Measurements from ENCODE around the gene UFD1.
A peak's percentile ranks its signal among the peaks of the same experiment; 100 is the strongest.

The UFD1 gene, protein sequence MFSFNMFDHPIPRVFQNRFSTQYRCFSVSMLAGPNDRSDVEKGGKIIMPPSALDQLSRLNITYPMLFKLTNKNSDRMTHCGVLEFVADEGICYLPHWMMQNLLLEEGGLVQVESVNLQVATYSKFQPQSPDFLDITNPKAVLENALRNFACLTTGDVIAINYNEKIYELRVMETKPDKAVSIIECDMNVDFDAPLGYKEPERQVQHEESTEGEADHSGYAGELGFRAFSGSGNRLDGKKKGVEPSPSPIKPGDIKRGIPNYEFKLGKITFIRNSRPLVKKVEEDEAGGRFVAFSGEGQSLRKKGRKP

DNA sequence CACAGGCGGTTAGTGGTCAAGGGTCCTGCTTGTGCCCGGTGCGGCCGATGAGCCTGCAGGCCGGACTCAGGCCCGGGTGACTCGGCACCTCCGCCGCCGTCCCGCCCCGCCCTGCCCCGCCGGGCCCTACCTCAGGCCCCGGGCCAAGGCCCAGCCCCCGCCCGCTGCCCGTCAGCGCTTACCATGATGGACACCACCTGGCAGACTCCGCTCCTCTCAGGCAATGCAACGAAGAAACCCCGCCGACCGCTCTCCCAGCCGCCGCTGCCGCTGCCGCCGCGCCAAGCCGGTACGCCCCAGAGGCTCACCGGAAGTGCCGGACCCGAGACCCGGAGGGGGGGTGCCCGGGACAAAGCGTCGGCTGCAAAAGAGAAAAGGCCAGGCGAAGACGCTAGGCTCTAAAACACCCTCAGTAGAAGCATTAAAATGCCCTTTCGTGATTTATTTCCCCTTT is at the start of gene UFD1:
Gene UFD1, minus strand, starts transcription at position 293 of the 454 bp plus-strand sequence. Its CDS starts 108 bp downstream, at position 185.
- DNase-seq, result peak; percentile 81 to 86

DNA sequence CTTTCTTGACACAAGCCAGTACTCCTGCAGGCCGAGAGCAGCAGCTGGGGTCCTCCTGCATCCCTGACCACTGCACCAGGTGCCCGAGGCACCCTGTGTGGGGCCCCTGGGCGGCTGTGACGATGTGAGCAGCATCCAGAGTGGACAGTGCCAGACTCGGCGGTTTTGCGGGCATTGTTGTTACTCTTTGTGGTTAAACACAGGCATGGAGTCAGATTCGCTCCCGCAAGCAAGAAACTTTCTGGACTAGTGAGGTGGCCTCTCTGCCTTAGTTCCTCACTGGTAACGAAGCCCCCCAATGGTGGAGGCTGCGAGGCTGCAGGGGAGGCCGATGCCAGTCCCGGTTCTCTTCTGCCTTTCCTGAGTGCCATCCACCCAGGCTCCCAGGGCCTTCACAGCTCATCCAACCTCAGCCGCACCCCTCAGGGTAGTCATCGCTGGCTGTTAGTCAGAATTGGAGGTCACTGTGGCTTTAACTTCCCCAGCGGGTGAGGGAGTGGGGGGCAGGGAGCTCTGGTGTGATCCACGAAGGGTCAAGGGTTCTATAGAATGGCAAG is 48.9 kb upstream of the UFD1 start:
- DNase-seq, result no peak

DNA sequence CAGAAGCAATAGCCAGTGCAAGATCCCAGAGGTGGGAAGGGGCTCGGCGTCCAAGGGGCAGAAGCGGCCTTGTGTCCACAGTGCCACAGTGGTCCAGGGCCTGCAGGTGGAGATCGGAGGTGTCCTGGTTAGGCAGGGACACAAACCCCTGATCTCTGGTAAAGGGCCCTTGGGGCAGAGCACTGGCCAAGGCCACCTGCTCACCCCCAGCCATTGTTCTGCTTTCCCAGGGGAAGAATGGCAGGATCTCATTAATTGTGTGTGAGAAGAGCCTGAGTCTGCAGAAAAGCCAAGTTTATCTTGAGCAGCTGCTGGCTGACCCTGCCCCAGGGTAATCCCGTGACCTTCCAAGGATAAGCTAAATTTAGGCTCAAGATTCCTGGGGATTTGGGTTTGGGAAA is 48.3 kb upstream of the UFD1 start:
- DNase-seq, result no peak

DNA sequence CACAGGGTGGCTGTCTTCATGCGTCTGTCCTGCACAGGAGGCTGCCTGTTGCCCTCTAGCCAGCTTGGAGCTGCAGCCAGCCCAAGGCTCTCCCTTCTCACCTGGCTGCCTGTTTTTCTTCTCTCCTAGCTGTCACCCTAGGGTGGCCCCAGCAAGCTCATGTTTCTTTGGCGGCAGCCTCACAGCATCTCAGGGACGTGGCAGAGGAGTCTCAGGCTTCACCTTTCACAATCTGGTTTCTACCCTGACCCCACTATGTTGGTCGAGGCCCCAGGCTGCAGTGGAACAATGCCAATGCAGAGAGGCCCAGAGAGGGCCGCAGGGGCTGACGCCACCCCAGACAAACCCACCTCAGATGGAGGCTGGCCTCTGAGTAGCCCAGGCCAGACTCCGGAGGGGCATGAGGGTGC is 47.7 kb upstream of the UFD1 start:
- DNase-seq, result no peak

DNA sequence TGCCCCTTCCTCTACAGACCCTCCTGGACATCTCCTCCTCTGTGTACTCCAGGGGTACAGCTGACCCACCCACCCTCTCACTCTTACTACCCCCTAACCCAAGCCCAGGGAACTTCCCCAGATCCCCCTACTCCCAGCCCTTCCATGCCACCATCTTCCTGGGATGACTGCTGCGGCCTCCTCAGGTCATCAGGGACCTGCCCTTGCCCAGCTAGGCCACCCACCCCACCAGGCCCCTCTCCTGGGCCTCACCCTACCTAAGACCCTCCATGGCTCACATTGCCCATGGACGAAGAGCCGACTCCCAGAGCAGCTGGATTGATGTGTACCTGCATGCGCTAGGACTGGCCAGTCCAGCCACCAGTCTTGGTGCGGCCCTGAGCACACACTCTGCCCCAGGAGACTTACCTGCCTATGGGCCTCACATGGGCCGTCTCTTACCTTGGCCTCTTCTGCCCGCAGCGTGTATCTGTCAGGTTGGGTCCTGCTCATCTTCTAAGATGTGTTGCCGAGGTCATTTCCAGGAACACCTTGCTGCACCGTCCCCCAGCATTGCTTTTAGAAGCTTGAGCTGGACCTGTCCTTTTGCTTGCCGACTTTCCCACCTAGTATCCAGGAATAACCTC is 47.2 kb upstream of the UFD1 start:
- no peak for DNase-seq

DNA sequence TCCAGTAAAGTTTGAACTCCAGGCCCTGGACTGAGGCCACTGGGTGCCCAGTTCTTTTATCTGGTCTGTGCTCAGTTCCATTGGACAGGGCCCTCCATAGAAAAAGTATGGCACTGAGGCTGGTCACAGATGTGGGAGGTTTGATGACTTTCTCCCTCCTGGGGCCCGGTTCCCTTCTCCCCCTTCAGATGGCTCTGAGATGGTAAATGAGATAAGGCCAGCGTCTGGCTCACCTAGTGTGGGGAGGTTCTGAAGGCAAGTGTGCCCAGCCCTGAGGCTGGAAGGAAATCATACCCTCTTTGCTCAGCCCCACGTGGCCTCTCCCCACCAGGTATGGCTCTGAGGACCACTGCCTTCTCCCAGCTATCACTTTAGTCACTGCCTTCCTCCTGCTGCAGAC is 46.7 kb upstream of the UFD1 start:
- DNase-seq, result no peak

DNA sequence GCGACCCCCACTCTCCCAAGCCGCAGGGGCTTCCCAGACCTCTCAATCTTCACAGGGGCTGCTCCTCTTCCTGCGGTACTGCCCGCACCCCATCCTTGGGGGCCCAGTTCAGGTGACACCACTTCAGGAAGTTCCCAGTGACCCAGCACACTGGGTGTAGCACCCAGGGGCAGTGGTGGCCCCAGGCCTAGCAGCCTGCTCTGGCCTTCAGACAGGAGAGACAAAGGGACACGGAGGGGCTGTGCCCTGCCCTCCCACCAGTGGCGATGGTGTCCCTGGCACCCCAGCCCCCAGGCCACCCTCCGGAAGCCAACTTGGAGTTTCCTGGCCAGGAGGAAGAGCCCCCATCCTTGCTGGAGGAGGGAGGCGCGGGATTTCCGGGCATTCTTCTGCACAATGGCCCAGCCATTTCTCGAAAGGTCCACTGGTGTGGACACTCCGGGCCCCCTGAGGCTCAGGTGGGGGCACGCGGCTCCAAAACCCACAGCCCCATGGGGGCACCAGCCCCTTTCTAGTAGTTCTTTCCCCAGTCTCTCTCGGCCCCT is 46.2 kb upstream of the UFD1 start:
- no peak for DNase-seq

DNA sequence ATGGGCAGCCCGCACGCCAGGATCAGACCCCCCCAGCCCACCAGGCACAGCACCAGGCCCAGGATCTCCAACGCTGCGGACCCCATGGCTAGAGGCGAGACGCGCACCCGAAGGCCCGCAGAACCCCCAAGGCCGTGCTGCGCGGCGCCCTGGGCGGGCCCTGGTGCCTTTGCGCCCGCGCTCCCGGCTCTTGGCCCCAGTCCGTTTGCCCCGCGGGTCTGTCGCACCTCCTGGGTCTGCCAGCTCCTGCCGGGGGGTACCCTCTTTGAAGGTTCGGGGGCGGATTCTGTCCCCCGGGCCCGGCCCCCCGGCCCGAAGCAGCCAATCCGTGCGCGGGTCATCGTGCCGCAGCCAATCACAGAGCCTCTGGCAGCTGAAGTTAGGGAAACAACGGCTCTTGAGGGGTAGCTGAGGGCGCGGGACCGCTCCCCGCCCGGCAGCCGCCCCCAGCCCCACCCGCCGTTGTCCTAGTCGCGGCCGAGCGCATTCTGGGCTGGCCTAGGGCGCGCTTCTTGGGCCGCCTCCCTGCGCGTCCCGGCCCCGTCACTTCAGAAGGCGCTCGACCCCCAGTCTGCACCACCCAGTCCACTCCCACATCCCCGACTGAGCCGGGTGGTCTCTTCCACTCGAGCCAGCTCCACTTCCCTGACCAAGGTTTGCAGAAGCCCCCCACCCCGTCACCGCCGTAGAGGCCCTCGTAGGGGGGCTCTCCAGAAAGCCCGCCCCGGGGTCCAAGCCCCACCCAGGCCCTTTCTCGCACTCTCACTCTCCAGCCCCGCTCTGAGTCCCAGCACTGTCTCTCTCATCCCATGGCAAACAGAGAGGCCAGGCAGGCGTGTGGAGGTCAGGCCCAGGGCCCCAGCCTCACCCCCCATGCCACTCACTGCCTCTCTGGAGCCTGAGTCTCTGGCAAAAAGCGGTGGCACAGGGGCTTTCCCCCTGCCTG is 45.5 kb upstream of the UFD1 start, which contains the start of gene CLDN5:
Gene CLDN5, minus strand, starts transcription at position 241 of the 946 bp plus-strand sequence. Its CDS starts 155 bp downstream, at position 86.
- no peak for DNase-seq

DNA sequence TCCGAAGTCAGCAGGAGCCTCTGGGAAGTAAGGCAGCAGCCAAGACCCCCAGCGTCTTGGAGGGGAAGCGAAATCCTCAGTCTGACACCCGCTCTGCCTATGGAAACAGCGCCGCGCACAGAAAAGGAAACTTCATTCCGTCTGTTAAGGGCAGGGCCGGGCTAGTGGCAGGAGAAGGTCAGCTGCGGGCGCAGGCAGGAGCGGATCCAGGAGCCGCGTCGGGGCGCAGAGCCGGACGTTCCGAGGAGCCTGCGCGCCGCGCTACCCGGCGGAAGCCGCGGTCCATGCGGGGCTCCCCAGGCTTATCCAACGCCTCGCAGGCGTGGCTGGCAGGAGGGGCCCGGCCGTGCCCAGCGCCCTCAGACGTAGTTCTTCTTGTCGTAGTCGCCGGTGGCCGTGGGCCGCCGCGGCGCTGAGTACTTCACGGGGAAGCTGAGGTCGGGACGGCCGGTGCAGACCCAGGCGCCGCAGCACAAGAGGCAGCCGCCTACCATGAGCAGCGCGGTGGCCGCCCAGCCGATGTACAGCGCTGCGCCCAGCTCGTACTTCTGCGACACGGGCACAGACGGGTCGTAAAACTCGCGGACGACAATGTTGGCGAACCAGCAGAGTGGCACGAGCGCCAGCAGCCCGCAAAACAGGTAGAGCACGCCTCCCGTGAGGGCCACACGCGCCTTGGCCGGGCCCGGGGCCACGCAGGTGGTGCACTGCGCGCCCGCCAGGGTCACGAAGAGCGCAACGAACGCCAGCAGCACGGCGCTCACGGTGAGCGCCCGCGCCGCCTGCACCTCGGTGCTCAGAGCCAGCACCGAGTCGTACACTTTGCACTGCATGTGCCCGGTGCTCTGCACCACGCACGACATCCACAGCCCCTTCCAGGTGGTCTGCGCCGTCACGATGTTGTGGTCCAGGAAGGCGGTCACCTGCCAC is 44.5 kb upstream of the UFD1 start:
- DNase-seq, result no peak

DNA sequence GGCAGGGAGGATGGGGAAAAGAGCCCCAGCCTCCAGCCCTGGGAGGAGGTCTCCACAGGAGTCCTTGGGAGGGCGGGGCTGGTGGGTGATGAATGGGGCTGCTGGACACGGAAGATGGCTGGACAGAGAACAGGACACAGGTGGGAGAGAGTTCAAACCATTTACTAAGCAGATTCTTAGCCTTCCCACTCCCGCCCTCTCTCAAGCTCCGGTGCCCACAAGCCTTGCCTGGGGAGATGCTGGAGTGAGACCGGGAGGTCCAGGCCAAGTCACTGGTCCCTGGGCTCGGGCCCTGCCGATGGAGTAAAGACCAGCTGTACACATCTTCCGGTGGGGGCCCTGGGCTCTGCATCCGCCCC is 43.9 kb upstream of the UFD1 start:
- DNase-seq, result no peak

DNA sequence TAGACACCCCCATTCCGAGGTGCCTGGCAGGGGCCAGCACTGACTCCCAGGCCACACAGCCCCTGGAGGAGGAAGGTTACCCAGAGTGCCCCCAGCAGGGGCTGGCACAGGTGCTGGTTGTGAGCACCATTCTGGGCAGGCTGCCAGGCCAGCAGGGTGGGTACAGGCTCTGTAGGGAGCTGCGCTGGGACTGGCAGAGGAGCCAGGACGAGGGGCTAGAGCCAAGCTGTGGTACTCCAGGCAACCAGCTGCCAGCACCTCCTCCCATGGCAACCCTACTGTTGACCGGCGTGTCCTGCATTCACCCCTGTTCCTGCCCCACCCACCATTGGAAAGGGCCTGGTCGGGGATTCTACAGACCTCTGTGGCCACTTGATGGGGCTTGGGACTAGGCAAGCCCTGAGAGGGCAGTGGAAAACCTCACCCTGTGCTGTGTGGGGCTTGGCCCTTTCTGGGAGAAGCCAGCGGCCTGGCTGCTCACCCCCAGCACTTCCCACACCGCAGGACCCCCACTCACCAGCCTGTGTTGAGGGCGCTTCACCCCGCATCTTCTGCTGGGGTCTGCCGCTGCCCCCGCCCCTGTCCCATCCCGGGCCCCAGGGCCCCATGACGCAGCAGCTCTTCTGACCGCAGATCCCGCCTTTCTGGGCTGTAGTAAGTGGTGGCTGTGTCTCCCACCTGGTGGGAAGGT is 43.3 kb upstream of the UFD1 start:
- no peak for DNase-seq

DNA sequence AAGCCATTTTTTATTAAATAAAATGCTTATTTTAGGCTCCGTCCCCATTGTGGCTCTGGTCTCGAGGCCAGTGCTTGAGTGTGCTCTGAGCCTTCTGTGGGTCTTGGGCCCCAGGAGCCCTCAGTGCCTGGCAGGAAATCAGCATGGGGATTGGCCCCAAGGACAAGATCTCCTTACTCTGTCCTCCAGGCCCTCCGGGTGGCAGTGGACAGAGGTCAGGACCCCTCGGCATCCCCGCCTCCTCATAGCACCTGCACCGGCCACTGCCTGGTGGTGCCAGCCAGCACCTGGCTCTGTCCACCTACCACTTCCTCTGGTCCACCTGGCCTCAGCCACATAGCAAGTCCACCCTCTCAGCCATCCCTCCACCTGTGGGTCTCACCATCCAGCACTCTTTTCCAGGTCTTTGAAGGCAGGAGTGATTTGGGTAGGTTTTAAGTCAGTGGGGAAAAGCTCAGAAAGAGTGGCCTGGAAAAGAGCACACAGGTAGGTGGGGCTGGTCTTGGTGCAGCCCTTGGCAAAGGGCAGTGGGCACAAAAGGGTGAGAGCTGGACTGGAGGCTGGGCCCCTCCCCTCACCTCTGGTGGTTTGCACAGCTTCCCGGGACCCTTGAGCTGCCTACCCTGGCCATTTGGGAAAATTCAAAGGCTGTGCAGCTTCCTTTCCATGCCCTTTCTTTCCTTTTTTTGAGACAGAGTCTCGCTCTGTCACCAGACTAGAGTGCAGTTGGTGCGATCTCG is 41.7 kb upstream of the UFD1 start:
- no peak for DNase-seq

DNA sequence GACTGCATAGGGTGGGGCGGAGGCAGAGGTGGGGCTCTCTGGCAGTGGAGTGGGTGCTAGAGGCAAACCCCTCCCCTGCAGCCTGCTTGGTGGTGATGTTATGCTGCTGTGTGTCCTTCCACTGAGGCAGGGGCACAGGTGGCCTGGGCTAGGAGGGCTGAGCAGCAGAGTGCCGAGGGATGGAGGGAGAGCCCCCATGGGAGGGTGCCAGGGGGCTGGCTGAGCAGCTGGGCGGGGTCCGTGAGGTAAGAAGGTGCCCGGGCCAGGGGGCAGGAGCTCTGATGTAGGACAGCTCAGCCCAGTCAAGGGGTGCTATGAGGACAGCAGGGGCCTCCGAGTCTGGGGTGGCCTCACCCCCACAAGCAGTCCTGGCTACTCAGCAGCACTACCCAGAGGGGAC is 41.0 kb upstream of the UFD1 start:
- DNase-seq, result no peak

DNA sequence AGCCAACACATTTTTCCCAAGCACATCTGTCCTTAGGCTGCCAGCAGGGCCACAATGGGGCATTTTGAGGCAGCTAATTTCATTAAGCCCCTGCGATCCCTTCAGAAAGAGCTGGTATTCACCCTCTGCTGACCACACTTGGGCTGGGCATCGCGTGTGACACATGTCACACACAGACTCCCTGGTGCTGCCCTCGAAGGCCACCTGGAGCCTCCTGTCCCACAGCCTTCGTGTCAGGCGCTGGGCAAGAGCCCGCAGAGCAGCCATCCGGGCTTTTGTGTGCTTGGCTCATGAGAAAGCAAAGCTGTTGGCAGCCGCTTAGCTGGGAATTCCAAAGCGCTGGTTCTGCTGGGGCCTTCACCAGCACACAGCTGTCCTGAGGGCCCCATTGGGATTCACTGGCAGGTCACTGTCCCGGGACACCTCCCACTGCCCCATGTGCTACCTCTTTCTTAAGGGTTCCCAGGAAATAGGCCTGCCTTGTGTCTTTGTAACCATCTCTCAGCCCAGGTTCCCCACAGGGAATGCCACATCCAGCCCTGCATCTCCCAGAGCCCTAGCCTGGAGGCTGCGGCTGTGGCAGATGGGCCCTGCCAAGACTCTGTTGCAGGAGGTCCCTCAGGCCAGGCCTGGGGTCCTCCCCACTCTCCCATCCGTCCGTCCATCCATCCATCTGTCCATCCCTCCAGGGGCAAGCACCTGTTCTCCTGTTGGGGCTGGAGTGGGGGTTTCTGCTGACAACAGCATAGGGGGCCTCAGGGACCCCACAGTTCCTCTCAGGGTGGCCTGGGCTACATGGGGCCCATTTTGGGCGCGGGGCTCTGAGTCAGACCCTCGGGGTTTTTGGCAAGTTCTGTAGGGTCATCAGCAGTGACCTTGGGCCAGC is 40.3 kb upstream of the UFD1 start:
- no peak for DNase-seq

DNA sequence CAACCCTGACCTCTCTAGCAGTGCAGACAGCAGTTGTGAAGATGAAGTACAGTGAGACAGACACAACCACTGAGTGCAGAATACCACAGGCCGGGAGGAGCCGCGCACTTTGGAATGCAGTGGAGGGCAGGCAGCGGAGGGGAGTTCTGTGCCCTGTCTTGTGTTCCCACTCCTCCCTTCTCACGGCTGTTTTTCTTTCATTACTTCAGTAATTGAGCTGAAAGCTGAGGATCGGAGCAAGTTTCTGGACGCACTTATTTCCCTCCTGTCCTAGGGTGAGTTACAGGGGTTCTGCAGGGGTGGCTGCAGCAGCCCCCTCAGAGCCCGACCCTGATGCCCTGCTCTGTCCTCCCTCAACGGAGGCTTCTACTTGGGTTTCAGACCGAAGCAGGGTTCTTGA is 39.6 kb upstream of the UFD1 start:
- no peak for DNase-seq

DNA sequence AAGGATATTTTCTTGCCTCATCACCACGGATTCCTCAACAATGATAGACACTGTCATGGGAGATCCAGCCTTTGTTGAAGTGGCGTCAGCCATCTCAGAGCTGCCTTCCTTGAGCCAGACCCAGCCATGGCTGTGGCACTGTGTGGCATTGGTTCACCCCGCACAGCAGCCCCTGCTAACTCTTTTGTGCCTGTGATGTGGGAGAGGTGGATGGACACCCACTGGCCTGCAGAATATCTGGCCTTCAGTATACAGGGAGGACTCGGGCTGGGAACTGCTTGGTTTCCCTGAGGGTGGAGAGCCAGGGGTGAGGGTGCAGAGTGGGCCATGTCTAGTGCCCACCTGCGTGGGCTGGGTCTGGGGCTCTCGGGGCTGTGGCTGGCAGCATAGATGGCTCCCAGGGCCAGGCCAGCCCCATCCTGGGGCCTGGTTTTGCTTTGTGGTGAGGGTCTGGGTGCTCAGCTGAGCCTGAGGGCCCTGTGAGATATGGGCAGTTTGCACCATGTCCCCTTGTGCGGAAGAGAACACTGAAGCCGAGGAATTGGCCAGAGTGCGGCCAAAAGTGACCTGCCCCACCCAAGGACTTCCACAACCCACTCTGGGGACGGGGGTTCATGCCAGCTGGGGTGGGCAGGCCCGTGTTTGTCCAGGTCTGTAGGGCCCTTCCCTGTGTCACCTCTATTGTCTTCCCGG is 39.1 kb upstream of the UFD1 start:
- DNase-seq, result no peak

DNA sequence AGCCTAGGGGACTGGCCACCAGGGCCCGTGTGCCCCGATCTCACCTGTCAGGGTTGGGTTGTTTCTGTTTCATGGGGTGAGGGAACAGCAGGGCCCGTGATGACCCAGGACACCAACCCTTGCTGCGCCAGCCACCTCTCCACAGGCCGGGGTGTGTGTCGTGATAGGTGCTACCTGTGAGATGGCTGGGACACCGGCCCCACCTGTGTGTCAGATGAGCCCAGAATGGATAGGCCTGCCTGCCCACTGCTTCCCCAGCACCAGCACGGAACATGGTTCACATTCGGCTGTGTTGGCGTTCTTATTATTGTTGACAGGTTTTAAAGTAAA is 38.1 kb upstream of the UFD1 start:
- no peak for DNase-seq

DNA sequence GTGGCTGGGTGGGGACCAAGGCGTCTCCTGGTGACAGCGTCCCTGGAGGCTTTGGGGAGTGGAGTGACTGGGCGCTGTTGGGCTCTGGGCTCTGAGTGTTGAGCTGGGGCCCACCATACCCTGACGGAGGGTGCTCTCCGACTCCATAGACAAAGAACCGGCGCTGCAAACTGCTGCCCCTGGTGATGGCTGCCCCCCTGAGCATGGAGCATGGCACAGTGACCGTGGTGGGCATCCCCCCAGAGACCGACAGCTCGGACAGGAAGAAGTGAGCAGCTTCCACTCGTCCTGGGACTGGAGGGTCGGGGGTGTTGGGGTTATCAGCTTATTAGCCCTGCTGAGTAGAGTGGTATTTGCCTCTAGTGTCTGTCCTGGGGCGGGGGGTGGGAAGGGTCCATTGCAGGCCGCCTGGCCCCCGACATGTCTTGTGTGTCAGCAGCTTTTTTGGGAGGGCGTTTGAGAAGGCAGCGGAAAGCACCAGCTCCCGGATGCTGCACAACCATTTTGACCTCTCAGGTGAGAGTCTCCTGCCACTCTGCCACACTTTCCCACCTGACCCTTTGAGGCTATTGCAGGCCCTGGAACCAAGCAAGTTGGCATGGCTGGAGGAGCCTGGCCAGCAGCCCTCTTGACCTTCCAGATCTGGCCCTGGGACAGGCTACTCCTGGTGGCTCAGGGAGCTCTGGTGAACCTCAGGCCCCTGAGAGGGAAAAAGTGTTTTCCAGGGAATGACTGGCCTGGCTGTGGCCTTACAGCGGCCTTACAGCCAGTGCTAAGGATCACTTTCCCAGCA is 37.6 kb upstream of the UFD1 start:
- no peak for DNase-seq

Measured in Kasumi-1 (cell line).